ENCODE results near the gene KRT2. TPM values are rescaled to one million over a fixed set of nuclear protein-coding genes. Genes with fewer than 3 reads are reported as not detected.
A peak's percentile ranks its signal among the peaks of the same experiment; 100 is the strongest.

KRT2 gene
- polyA plus RNA-seq, 2 of the 4 experiments (the other 2 are of a cell fraction): 0.09 TPM; not detected in 1

- Histone ChIP-seq H3K27ac (no peak overlapping the region), H3K4me1 (no peaks in the 10 kb centered on the region; the same call in 2 of the 3 replicates), H3K4me3 (no peak overlapping the region), H3K4me2 (no peak overlapping the region), H3K9me3 (no peaks in the 10 kb centered on the region)
- no peak for FAIRE-seq
- TF ChIP-seq HOXB5 (CRISPR knock-in tag; IDR thresholded peaks at IDR 0.05) (no peak), HES2 (IDR thresholded peaks at IDR 0.05) (no peak), JUNB (IDR thresholded peaks at IDR 0.05) (no peak), BCL3 (IDR thresholded peaks at IDR 0.05) (no peak), POLR2A (IDR thresholded peaks at IDR 0.05; ENCODE audit: low read length) (no peak), NPAS2 (CRISPR knock-in tag; IDR thresholded peaks at IDR 0.05; ENCODE audit: borderline replicate concordance) (no peak)
- 64% methylated on average over 7 of the region's 7 CpGs for WGBS (ENCODE audit: missing lambda C conversion rate)
- ATAC-seq: no peak
- no peak for DNase-seq (ENCODE audit: low read depth in 1 of 2, low spot score in 1 of 2)
- ChIA-PET CTCF (interaction anchor here (1.1 kb wide), 1 partner anchor 203 kb away, joined by 4 read pairs; no protein-coding TSS in a partner anchor), POLR2A (no interaction called here)
Observed at GRCh38 chr12:52667931-52668330, 15.9 kb upstream of the KRT2 start.

GRCh38 chr12:52667509-52667908 is 15.5 kb upstream of the KRT2 start:
- DNase-seq (ENCODE audit: low read depth in 1 of 2, low spot score in 1 of 2): peak; percentile 21 to 33
- Histone ChIP-seq H3K27ac (no peak overlapping the region), H3K9me3 (no peaks in the 10 kb centered on the region), H3K4me1 (no peaks in the 10 kb centered on the region; the same call in 2 of the 3 replicates), H3K4me2 (no peak overlapping the region), H3K4me3 (no peak overlapping the region)
- ChIA-PET POLR2A (no interaction called here), CTCF (interaction anchor here (0.7 to 2.0 kb wide), 6 partner anchors 19 to 207 kb away, joined by 3 to 8 read pairs (median 3); no protein-coding TSS in a partner anchor)
- FAIRE-seq: no peak
- 67% methylated on average over 9 of the region's 9 CpGs for WGBS (ENCODE audit: missing lambda C conversion rate)
- peak in 1 of 2 experiments; percentile 73; a peak in 3 of 6 replicates for ATAC-seq
- TF ChIP-seq RAD21 (conservative IDR thresholded peaks at IDR 0.05 in 1 of 2, IDR thresholded peaks at IDR 0.05 in 1 of 2) (peak in 1 of 2 experiments; percentile 59; a peak in 3 of 5 replicates), SMC3 (IDR thresholded peaks at IDR 0.05) (peak; percentile 42), MAZ (IDR thresholded peaks at IDR 0.05; ENCODE audit: borderline replicate concordance, low read depth, low read length) (no peak), CEBPB (IDR thresholded peaks at IDR 0.05) (no peak), CTCF (IDR thresholded peaks at IDR 0.05) (peak; percentile 19; the same call in 1 of the 3 replicates), CBX2 (IDR thresholded peaks at IDR 0.05; ENCODE audit: borderline replicate concordance, low read depth) (no peak), ZSCAN20 (CRISPR knock-in tag; IDR thresholded peaks at IDR 0.05) (no peak), EHMT2 (IDR thresholded peaks at IDR 0.05; ENCODE audit: low read depth) (no peak)

GRCh38 chr12:52666471-52666870 is 14.5 kb upstream of the KRT2 start:
- TF ChIP-seq RNF2 (IDR thresholded peaks at IDR 0.05; ENCODE audit: borderline replicate concordance, low read depth) (no peak), MAZ (IDR thresholded peaks at IDR 0.05; ENCODE audit: borderline replicate concordance, low read depth, low read length) (no peak), EP300 (IDR thresholded peaks at IDR 0.05) (no peak), HEYL (CRISPR knock-in tag; IDR thresholded peaks at IDR 0.05) (no peak), FOXS1 (CRISPR knock-in tag; IDR thresholded peaks at IDR 0.05) (no peak), EHMT2 (IDR thresholded peaks at IDR 0.05; ENCODE audit: low read depth) (no peak), E2F6 (IDR thresholded peaks at IDR 0.05; ENCODE audit: borderline replicate concordance, low read depth) (no peak), HES2 (IDR thresholded peaks at IDR 0.05) (no peak), HOXB5 (CRISPR knock-in tag; IDR thresholded peaks at IDR 0.05) (no peak), RARB (CRISPR knock-in tag; IDR thresholded peaks at IDR 0.05) (no peak), BHLHE40 (IDR thresholded peaks at IDR 0.05; ENCODE audit: low read depth, low read length) (no peak), RFX5 (IDR thresholded peaks at IDR 0.05) (no peak), CBX8 (IDR thresholded peaks at IDR 0.05) (no peak), SMC3 (IDR thresholded peaks at IDR 0.05) (no peak), NFE2L2 (conservative IDR thresholded peaks at IDR 0.05; ENCODE audit: low read length) (no peak), RAD21 (conservative IDR thresholded peaks at IDR 0.05 in 1 of 2, IDR thresholded peaks at IDR 0.05 in 1 of 2) (no peak), KDM5A (IDR thresholded peaks at IDR 0.05) (no peak), HOXB13 (CRISPR knock-in tag; IDR thresholded peaks at IDR 0.05; ENCODE audit: low read depth) (no peak), ZC3H11A (IDR thresholded peaks at IDR 0.05) (no peak), HDAC2 (IDR thresholded peaks at IDR 0.05) (no peak)
- FAIRE-seq (no peak), ATAC-seq (no peak), DNase-seq (ENCODE audit: low read depth in 1 of 2, low spot score in 1 of 2) (no peak)
- CTCF ChIA-PET: interaction anchor here (0.9 to 2.0 kb wide), 5 partner anchors 10 to 213 kb away, joined by 3 to 8 read pairs (median 3); no protein-coding TSS in a partner anchor
- H3K4me3 ChIP-seq: no peak overlapping the region
- 39% methylated on average over 3 of the region's 3 CpGs for WGBS (ENCODE audit: missing lambda C conversion rate)
- no peak overlapping the region for H3K27ac ChIP-seq
- POLR2A ChIA-PET: no interaction called here
- H3K4me2 ChIP-seq: no peak overlapping the region
- H3K4me1 ChIP-seq: no peaks in the 10 kb centered on the region
- no peaks in the 10 kb centered on the region for H3K9me3 ChIP-seq
